ENCODE results near the gene TBRG1. TPM values are rescaled to one million over a fixed set of nuclear protein-coding genes. Genes with fewer than 3 reads are reported as not detected.

TBRG1 gene
- total RNA-seq, 1 donor from 2014 or later, result 20.7 TPM

- peaks cover 5% of the 10 kb centered on the region for H4K20me1 ChIP-seq (ENCODE audit: low read depth)
- no peaks in the 10 kb centered on the region for H3K79me2 ChIP-seq (ENCODE audit: low read depth)
- no peaks in the 10 kb centered on the region for H3K9me3 ChIP-seq (ENCODE audit: low read depth)
- peaks cover 6% of the 10 kb centered on the region for H3K36me3 Mint-ChIP-seq
- H3K9me3 Mint-ChIP-seq, result peaks cover 2% of the 10 kb centered on the region
- H3K27ac ChIP-seq, result no peak overlapping the region
- H3K27ac Mint-ChIP-seq, result no peak overlapping the region
- no peak overlapping the region for H3K4me3 ChIP-seq
- no peak overlapping the region for H3K4me3 Mint-ChIP-seq
- H3K36me3 ChIP-seq, result no peaks in the 10 kb centered on the region
- TF ChIP-seq EZH2 (IDR thresholded peaks at IDR 0.05) (no peak), CTCF (IDR thresholded peaks at IDR 0.05) (peak; percentile 74), EZH2phosphoT487 (IDR thresholded peaks at IDR 0.05) (no peak)
- H3K4me1 ChIP-seq, result no peaks in the 10 kb centered on the region
- H3K4me1 Mint-ChIP-seq, result peaks cover 12% of the 10 kb centered on the region
- H3K9ac ChIP-seq, result no peak overlapping the region
- H3K27me3 ChIP-seq, result peaks cover 41% of the 10 kb centered on the region
- no peak overlapping the region for H2AFZ ChIP-seq (replicated peaks)
- peaks cover 4% of the 10 kb centered on the region for H3F3A ChIP-seq (ENCODE audit: low read depth)
- no peak overlapping the region for H3K4me2 ChIP-seq
- DNase-seq (ENCODE audit: low spot score), result peak; percentile 57
- H3K27me3 Mint-ChIP-seq (ENCODE audit: insufficient read depth, low read depth), result peaks cover 4% of the 10 kb centered on the region
Observed at GRCh38 chr11:124669193-124669592, 46.5 kb downstream of the TBRG1 start.

GRCh38 chr11:124670732-124671131 is 48.1 kb downstream of the TBRG1 start:
- Histone ChIP-seq H3K4me1 (no peaks in the 10 kb centered on the region), H3K27ac (no peak overlapping the region), H3K27me3 (peaks cover 41% of the 10 kb centered on the region), H3K36me3 (no peaks in the 10 kb centered on the region), H3F3A (ENCODE audit: low read depth) (peaks cover 6% of the 10 kb centered on the region), H2AFZ (replicated peaks) (no peak overlapping the region), H4K20me1 (ENCODE audit: low read depth) (peaks cover 5% of the 10 kb centered on the region), H3K4me2 (no peak overlapping the region), H3K9ac (no peak overlapping the region), H3K9me3 (ENCODE audit: low read depth) (no peaks in the 10 kb centered on the region), H3K4me3 (no peak overlapping the region), H3K79me2 (ENCODE audit: low read depth) (no peaks in the 10 kb centered on the region)
- H3K36me3 Mint-ChIP-seq, result peaks cover 6% of the 10 kb centered on the region
- no peak for DNase-seq (ENCODE audit: low spot score)
- H3K9me3 Mint-ChIP-seq, result peaks cover 2% of the 10 kb centered on the region
- peaks cover 4% of the 10 kb centered on the region for H3K27me3 Mint-ChIP-seq (ENCODE audit: insufficient read depth, low read depth)
- H3K27ac Mint-ChIP-seq, result no peak overlapping the region
- no peak overlapping the region for H3K4me3 Mint-ChIP-seq
- TF ChIP-seq EZH2 (IDR thresholded peaks at IDR 0.05), result no peak
- TF ChIP-seq CTCF (IDR thresholded peaks at IDR 0.05), result no peak
- TF ChIP-seq EZH2phosphoT487 (IDR thresholded peaks at IDR 0.05), result no peak
- peaks cover 20% of the 10 kb centered on the region for H3K4me1 Mint-ChIP-seq

GRCh38 chr11:124672536-124673215 is 50.0 kb downstream of the TBRG1 start:
- Histone ChIP-seq H3K27me3 (peaks cover 41% of the 10 kb centered on the region), H4K20me1 (ENCODE audit: low read depth) (peaks cover 5% of the 10 kb centered on the region), H3F3A (ENCODE audit: low read depth) (peaks cover 6% of the 10 kb centered on the region), H3K9me3 (ENCODE audit: low read depth) (no peaks in the 10 kb centered on the region), H3K4me3 (peak overlapping the region; percentile 71), H3K27ac (no peak overlapping the region), H3K4me2 (peak overlapping the region; percentile 94), H3K4me1 (no peaks in the 10 kb centered on the region), H3K9ac (no peak overlapping the region), H3K36me3 (no peaks in the 10 kb centered on the region), H3K79me2 (ENCODE audit: low read depth) (no peaks in the 10 kb centered on the region), H2AFZ (replicated peaks) (peak overlapping the region; percentile 75)
- TF ChIP-seq EZH2phosphoT487 (IDR thresholded peaks at IDR 0.05), result no peak
- no peak for TF ChIP-seq EZH2 (IDR thresholded peaks at IDR 0.05)
- no peak for TF ChIP-seq CTCF (IDR thresholded peaks at IDR 0.05)
- Mint-ChIP-seq H3K27ac (no peak overlapping the region), H3K36me3 (peaks cover 11% of the 10 kb centered on the region), H3K4me3 (peak overlapping the region; percentile 94), H3K4me1 (peaks cover 20% of the 10 kb centered on the region), H3K9me3 (peaks cover 2% of the 10 kb centered on the region), H3K27me3 (ENCODE audit: insufficient read depth, low read depth) (peaks cover 4% of the 10 kb centered on the region)
- DNase-seq (ENCODE audit: low spot score), result no peak

Data from neural progenitor cell (in vitro differentiated cells).